Measurements from ENCODE around the gene C1GALT1C1L.
"Not testable (repeated sequence)": the region's sequence is repeated elsewhere in the genome, so short reads cannot be mapped to it uniquely, and the experiment has no call there.

C1GALT1C1L gene

GRCh38 chr2:43699761-43700160 lies 23.5 kb upstream of the C1GALT1C1L start:
- H3K9ac ChIP-seq (ENCODE audit: low read length) = no peak overlapping the region
- no peaks in the 10 kb centered on the region for H3K9me2 ChIP-seq (replicated peaks; ENCODE audit: insufficient read depth, low read length)
- no peaks in the 10 kb centered on the region for H3K36me3 ChIP-seq (replicated peaks; ENCODE audit: insufficient read depth, low read length)
- no peak overlapping the region for H3K27ac ChIP-seq (ENCODE audit: low read length)
- no peak overlapping the region for H2AFZ ChIP-seq (ENCODE audit: low read length)
- no peak for DNase-seq
- H4K20me1 ChIP-seq (ENCODE audit: insufficient read depth, low read length) = no peaks in the 10 kb centered on the region
- no peak overlapping the region for H3K4me2 ChIP-seq (ENCODE audit: low read depth, low read length)
- TF ChIP-seq EZH2 (optimal IDR thresholded peaks at IDR 0.05; ENCODE audit: low read depth, low read length) (no peak), EZH2phosphoT487 (IDR thresholded peaks at IDR 0.05; ENCODE audit: low read length) (no peak), CTCF (IDR thresholded peaks at IDR 0.05; ENCODE audit: low read length) (no peak)
- no peaks in the 10 kb centered on the region; the same call in 1 of the 2 replicates for H3K27me3 ChIP-seq (replicated peaks; ENCODE audit: insufficient read depth, low read length)
- no peaks in the 10 kb centered on the region for H3F3A ChIP-seq (ENCODE audit: insufficient read depth, low read length)
- H3K4me3 ChIP-seq (ENCODE audit: low read length) = no peak overlapping the region
- no peaks in the 10 kb centered on the region for H3K4me1 ChIP-seq (ENCODE audit: low read length)
- no peaks in the 10 kb centered on the region for H3K79me2 ChIP-seq (ENCODE audit: low read length)
- no peaks in the 10 kb centered on the region; the same call in 1 of the 2 replicates for H3K9me3 ChIP-seq (replicated peaks; ENCODE audit: insufficient read depth, low read length)

- H3K9ac ChIP-seq (ENCODE audit: low read length); H2AFZ ChIP-seq (ENCODE audit: low read length); H3K4me1 ChIP-seq (ENCODE audit: low read length); DNase-seq; H3K27ac ChIP-seq (ENCODE audit: low read length); H3F3A ChIP-seq (ENCODE audit: insufficient read depth, low read length); H3K27me3 ChIP-seq (replicated peaks; ENCODE audit: insufficient read depth, low read length); H3K9me2 ChIP-seq (replicated peaks; ENCODE audit: insufficient read depth, low read length); H3K36me3 ChIP-seq (replicated peaks; ENCODE audit: insufficient read depth, low read length); H3K9me3 ChIP-seq (replicated peaks; ENCODE audit: insufficient read depth, low read length); H4K20me1 ChIP-seq (ENCODE audit: insufficient read depth, low read length); H3K79me2 ChIP-seq (ENCODE audit: low read length); H3K4me2 ChIP-seq (ENCODE audit: low read depth, low read length); H3K4me3 ChIP-seq (ENCODE audit: low read length): not testable (repeated sequence)
Measured at GRCh38 chr2:43698140-43698539, 21.9 kb upstream of the C1GALT1C1L start.

DNA sequence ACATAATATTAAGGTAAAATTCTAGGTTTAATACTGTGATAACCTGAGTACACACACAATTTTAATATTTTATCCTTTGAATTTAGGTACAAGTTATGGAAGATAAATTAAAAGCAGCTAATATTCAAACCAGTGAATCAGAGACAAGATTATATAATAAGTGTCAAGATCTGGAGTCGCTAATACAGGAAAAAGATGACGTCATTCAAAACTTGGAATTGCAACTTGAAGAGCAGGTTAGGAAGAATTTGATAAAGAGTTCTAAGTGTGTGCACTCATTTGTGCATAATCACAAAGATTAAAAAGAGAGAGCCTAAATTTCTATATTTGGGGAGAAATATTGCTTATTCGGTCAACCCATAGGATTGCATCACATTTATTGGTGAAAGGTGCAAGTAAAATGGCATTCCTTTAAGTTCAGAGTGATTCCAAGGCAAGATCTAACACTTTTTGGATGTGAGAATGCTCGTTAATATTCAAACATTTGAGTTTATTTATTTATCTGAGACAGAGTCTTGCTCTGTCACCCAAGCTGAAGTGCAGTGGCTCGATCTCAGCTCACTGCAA lies 16.3 kb upstream of the C1GALT1C1L start:
- Histone ChIP-seq H3K79me2 (ENCODE audit: low read length) (no peaks in the 10 kb centered on the region), H3K27me3 (replicated peaks; ENCODE audit: insufficient read depth, low read length) (no peaks in the 10 kb centered on the region), H3K4me3 (ENCODE audit: low read length) (no peak overlapping the region), H3K36me3 (replicated peaks; ENCODE audit: insufficient read depth, low read length) (no peaks in the 10 kb centered on the region), H2AFZ (ENCODE audit: low read length) (no peak overlapping the region), H3K9me2 (replicated peaks; ENCODE audit: insufficient read depth, low read length) (no peaks in the 10 kb centered on the region), H4K20me1 (ENCODE audit: insufficient read depth, low read length) (no peaks in the 10 kb centered on the region), H3K9me3 (replicated peaks; ENCODE audit: insufficient read depth, low read length) (no peaks in the 10 kb centered on the region), H3K27ac (ENCODE audit: low read length) (no peak overlapping the region), H3F3A (ENCODE audit: insufficient read depth, low read length) (no peaks in the 10 kb centered on the region), H3K4me2 (ENCODE audit: low read depth, low read length) (no peak overlapping the region), H3K4me1 (ENCODE audit: low read length) (no peaks in the 10 kb centered on the region), H3K9ac (ENCODE audit: low read length) (no peak overlapping the region)
- TF ChIP-seq CTCF (IDR thresholded peaks at IDR 0.05; ENCODE audit: low read length) (no peak), EZH2phosphoT487 (IDR thresholded peaks at IDR 0.05; ENCODE audit: low read length) (no peak), EZH2 (optimal IDR thresholded peaks at IDR 0.05; ENCODE audit: low read depth, low read length) (no peak)
- DNase-seq = no peak

DNA sequence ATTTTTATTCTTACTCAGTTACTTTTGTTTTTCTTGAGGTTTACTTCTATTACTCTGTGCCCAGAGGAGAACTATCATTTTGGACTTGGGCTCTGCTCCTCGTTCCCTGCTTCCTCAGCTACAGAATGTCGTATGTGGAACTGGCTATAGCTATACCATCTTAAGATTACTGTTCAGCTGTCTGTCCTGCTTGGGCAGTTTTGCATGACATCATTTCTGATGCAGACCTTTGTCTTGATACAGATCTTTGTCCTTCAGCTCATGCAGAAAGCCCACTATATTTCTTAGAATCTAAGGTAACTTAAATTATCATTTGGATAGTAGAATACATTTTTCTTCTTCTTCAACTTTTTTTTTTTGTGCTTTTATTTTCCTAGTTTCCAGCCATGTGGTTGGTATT lies 13.8 kb upstream of the C1GALT1C1L start:
- no peaks in the 10 kb centered on the region for H3K27me3 ChIP-seq (replicated peaks; ENCODE audit: insufficient read depth, low read length)
- TF ChIP-seq EZH2 (optimal IDR thresholded peaks at IDR 0.05; ENCODE audit: low read depth, low read length) (no peak), EZH2phosphoT487 (IDR thresholded peaks at IDR 0.05; ENCODE audit: low read length) (no peak), CTCF (IDR thresholded peaks at IDR 0.05; ENCODE audit: low read length) (no peak)
- H3K4me3 ChIP-seq (ENCODE audit: low read length) = no peak overlapping the region
- no peaks in the 10 kb centered on the region for H3K36me3 ChIP-seq (replicated peaks; ENCODE audit: insufficient read depth, low read length)
- H2AFZ ChIP-seq (ENCODE audit: low read length) = no peak overlapping the region
- no peak overlapping the region for H3K27ac ChIP-seq (ENCODE audit: low read length)
- H4K20me1 ChIP-seq (ENCODE audit: insufficient read depth, low read length) = no peaks in the 10 kb centered on the region
- no peaks in the 10 kb centered on the region for H3K79me2 ChIP-seq (ENCODE audit: low read length)
- no peak for DNase-seq
- no peak overlapping the region for H3K9ac ChIP-seq (ENCODE audit: low read length)
- no peak overlapping the region for H3K4me2 ChIP-seq (ENCODE audit: low read depth, low read length)
- no peaks in the 10 kb centered on the region for H3K4me1 ChIP-seq (ENCODE audit: low read length)
- H3K9me2 ChIP-seq (replicated peaks; ENCODE audit: insufficient read depth, low read length) = no peaks in the 10 kb centered on the region
- no peaks in the 10 kb centered on the region for H3K9me3 ChIP-seq (replicated peaks; ENCODE audit: insufficient read depth, low read length)
- H3F3A ChIP-seq (ENCODE audit: insufficient read depth, low read length) = no peaks in the 10 kb centered on the region
